Trophoblast cell (in vitro differentiated cells and primary cell): ENCODE results near the gene CTDSPL.

Experiments
- DNase-seq, 2 donors: peaks; one replicate each; pipeline ENCODE4 v3.0.0-alpha.2; 2016
- H2AFZ ChIP-seq: 2 replicates; pipeline ENCODE4 v1.6.1; 2013; ENCODE audit warnings: low read length, moderate library complexity, mild to moderate bottlenecking; ENCODE audit not compliant: insufficient read depth, poor library complexity
- H2AK5ac ChIP-seq: 2 replicates; pipeline ENCODE4 v1.6.1; 2013; ENCODE audit warnings: mild to moderate bottlenecking, low read length
- H2BK120ac ChIP-seq: 2 replicates; pipeline ENCODE4 v1.6.1; 2013; ENCODE audit warnings: low read length, mild to moderate bottlenecking, moderate library complexity; ENCODE audit not compliant: insufficient read depth, poor library complexity
- H2BK12ac ChIP-seq: 2 replicates; pipeline ENCODE4 v1.6.1; 2013; ENCODE audit warnings: mild to moderate bottlenecking, low read length, moderate library complexity
- H2BK5ac ChIP-seq: 2 replicates; pipeline ENCODE4 v1.6.1; 2013; ENCODE audit warnings: low read length, low read depth, moderate library complexity, mild to moderate bottlenecking; ENCODE audit not compliant: poor library complexity
- H3K14ac ChIP-seq: 2 replicates; pipeline ENCODE4 v1.6.1; 2013; ENCODE audit warnings: mild to moderate bottlenecking, low read length
- H3K18ac ChIP-seq: 2 replicates; pipeline ENCODE4 v1.6.1; 2013; ENCODE audit warnings: mild to moderate bottlenecking, low read length
- H3K23ac ChIP-seq: 2 replicates; pipeline ENCODE4 v1.6.1; 2013; ENCODE audit warnings: low read length
- H3K27ac ChIP-seq: 2 replicates; pipeline ENCODE4 v1.5.1; 2013; ENCODE audit warnings: low read depth, mild to moderate bottlenecking, inconsistent platforms, low read length, moderate library complexity
- H3K27me3 ChIP-seq: 2 replicates; pipeline ENCODE4 v1.6.1; 2013; ENCODE audit warnings: inconsistent platforms, mild to moderate bottlenecking, low read length, moderate library complexity; ENCODE audit not compliant: insufficient read depth
- H3K36me3 ChIP-seq, 2 experiments: 1 replicate in 1 of 2; 2 replicates in 1 of 2; pipeline ENCODE4 v1.6.1; 2013; ENCODE audit warnings: low read length in 2 of 2, mild to moderate bottlenecking in 2 of 2, moderate library complexity in 1 of 2; ENCODE audit not compliant: insufficient read depth in 2 of 2, control insufficient read depth in 1 of 2
- H3K4ac ChIP-seq: 2 replicates; pipeline ENCODE4 v1.6.1; 2013; ENCODE audit warnings: low read depth, mild to moderate bottlenecking, low read length, moderate library complexity
- H3K4me1 ChIP-seq, 2 experiments: 1 replicate in 1 of 2; 2 replicates in 1 of 2; pipeline ENCODE4 v1.6.1; 2013; ENCODE audit warnings: low read length in 2 of 2, mild to moderate bottlenecking in 2 of 2, moderate library complexity in 1 of 2; ENCODE audit not compliant: insufficient read depth in 2 of 2, control insufficient read depth in 1 of 2
- H3K4me2 ChIP-seq: 2 replicates; pipeline ENCODE4 v1.6.1; 2013; ENCODE audit warnings: inconsistent platforms, mild to moderate bottlenecking, low read length, moderate library complexity
- H3K4me3 ChIP-seq: 2 replicates; pipeline ENCODE4 v1.5.1; 2013; ENCODE audit warnings: mild to moderate bottlenecking, low read depth, low read length, inconsistent platforms
- H3K79me1 ChIP-seq: one replicate; pipeline ENCODE4 v1.6.1; 2013; ENCODE audit warnings: low read length
- H3K79me2 ChIP-seq: 2 replicates; pipeline ENCODE4 v1.6.1; 2013; ENCODE audit warnings: low read length, mild to moderate bottlenecking; ENCODE audit not compliant: control insufficient read depth, insufficient read depth, poor library complexity
- H3K9ac ChIP-seq: 2 replicates; pipeline ENCODE4 v1.6.1; 2013; ENCODE audit warnings: mild to moderate bottlenecking, low read length
- H3K9me3 ChIP-seq: 2 replicates; pipeline ENCODE4 v1.6.1; 2013; ENCODE audit warnings: low read depth, mild to moderate bottlenecking, control low read depth, inconsistent platforms, low read length; ENCODE audit not compliant: insufficient read depth
- H4K12ac ChIP-seq: 2 replicates; pipeline ENCODE4 v1.6.1; 2013; ENCODE audit warnings: low read depth, mild to moderate bottlenecking, low read length, moderate library complexity
- H4K8ac ChIP-seq: 2 replicates; pipeline ENCODE4 v1.6.1; 2013; ENCODE audit warnings: low read depth, mild to moderate bottlenecking, low read length, moderate library complexity
- H4K91ac ChIP-seq: one replicate; pipeline ENCODE4 v1.6.1; 2013; ENCODE audit warnings: low read depth, mild to moderate bottlenecking, low read length, moderate library complexity
- WGBS: extraction: QIAGEN DNeasy Blood & Tissue Kit; methylation state at CpG from one replicate; pipeline ENCODE4 v1.1.7; 2013; ENCODE audit warnings: missing lambda C conversion rate; ENCODE audit not compliant: insufficient read length, insufficient coverage; ENCODE audit errors: extremely low coverage; 5-methylcytosine and 5-hydroxymethylcytosine counted together

CTDSPL gene

GRCh38 chr3:37984596-37984995 is 122.9 kb downstream of the CTDSPL start:
- H3K27me3 ChIP-seq = no peaks in the 10 kb centered on the region
- no peak overlapping the region for H2AFZ ChIP-seq
- H4K8ac ChIP-seq = no peak overlapping the region
- no peak overlapping the region for H2AK5ac ChIP-seq
- no peaks in the 10 kb centered on the region for H3K9me3 ChIP-seq
- H2BK12ac ChIP-seq = no peak overlapping the region
- peaks cover 0 to 2% of the 10 kb centered on the region in 2 experiments for H3K4me1 ChIP-seq
- H3K27ac ChIP-seq = no peak overlapping the region
- no peak overlapping the region for H4K12ac ChIP-seq
- no peak overlapping the region for H2BK120ac ChIP-seq
- H3K4me2 ChIP-seq = no peak overlapping the region
- no peak overlapping the region for H3K4ac ChIP-seq
- no peak overlapping the region for H3K9ac ChIP-seq
- H3K79me1 ChIP-seq = no peaks in the 10 kb centered on the region
- H3K23ac ChIP-seq = no peak overlapping the region
- no CpG with 5 or more reads among the region's 7 CpGs for WGBS
- DNase-seq = no peak
- no peaks in the 10 kb centered on the region for H3K79me2 ChIP-seq
- H2BK5ac ChIP-seq = no peak overlapping the region
- peaks cover 4 to 12% of the 10 kb centered on the region in 2 experiments for H3K36me3 ChIP-seq
- no peak overlapping the region for H3K4me3 ChIP-seq
- no peak overlapping the region for H3K18ac ChIP-seq
- H4K91ac ChIP-seq = no peak overlapping the region
- no peak overlapping the region for H3K14ac ChIP-seq

GRCh38 chr3:37985637-37986320 is 124.1 kb downstream of the CTDSPL start:
- H4K91ac ChIP-seq = no peak overlapping the region
- H2AFZ ChIP-seq = no peak overlapping the region
- H3K27me3 ChIP-seq = no peaks in the 10 kb centered on the region
- no peak overlapping the region for H2BK5ac ChIP-seq
- H3K4me1 ChIP-seq = peaks cover 0 to 2% of the 10 kb centered on the region in 2 experiments
- H3K18ac ChIP-seq = no peak overlapping the region
- H4K12ac ChIP-seq = no peak overlapping the region
- H3K79me1 ChIP-seq = no peaks in the 10 kb centered on the region
- no peak for DNase-seq
- no peak overlapping the region for H3K4me3 ChIP-seq
- H2BK12ac ChIP-seq = no peak overlapping the region
- no peak overlapping the region for H3K4me2 ChIP-seq
- H2AK5ac ChIP-seq = no peak overlapping the region
- H3K27ac ChIP-seq = no peak overlapping the region
- H3K23ac ChIP-seq = no peak overlapping the region
- H3K4ac ChIP-seq = no peak overlapping the region
- no peak overlapping the region for H3K9ac ChIP-seq
- H3K79me2 ChIP-seq = no peaks in the 10 kb centered on the region
- no CpG with 5 or more reads among the region's 8 CpGs for WGBS
- H3K9me3 ChIP-seq = no peaks in the 10 kb centered on the region
- no peak overlapping the region for H4K8ac ChIP-seq
- no peak overlapping the region for H2BK120ac ChIP-seq
- no peak overlapping the region for H3K14ac ChIP-seq
- H3K36me3 ChIP-seq = peaks cover 4 to 10% of the 10 kb centered on the region in 2 experiments

GRCh38 chr3:37986479-37987314 is 125.0 kb downstream of the CTDSPL start:
- H3K4me3 ChIP-seq = no peak overlapping the region
- no peaks in the 10 kb centered on the region for H3K27me3 ChIP-seq
- no peak overlapping the region for H2BK12ac ChIP-seq
- no peak overlapping the region for H3K18ac ChIP-seq
- no peak overlapping the region for H2BK5ac ChIP-seq
- no peaks in the 10 kb centered on the region for H3K79me1 ChIP-seq
- no peak overlapping the region for H4K8ac ChIP-seq
- no peak overlapping the region for H3K23ac ChIP-seq
- WGBS = no CpG with 5 or more reads among the region's 12 CpGs
- no peak overlapping the region for H3K4ac ChIP-seq
- H3K9me3 ChIP-seq = no peaks in the 10 kb centered on the region
- no peak overlapping the region for H2AFZ ChIP-seq
- H3K36me3 ChIP-seq = peaks cover 4 to 9% of the 10 kb centered on the region in 2 experiments
- no peak overlapping the region for H2AK5ac ChIP-seq
- no peak overlapping the region for H3K14ac ChIP-seq
- H3K9ac ChIP-seq = no peak overlapping the region
- no peak overlapping the region for H4K12ac ChIP-seq
- H3K4me1 ChIP-seq = no peaks in the 10 kb centered on the region
- H4K91ac ChIP-seq = no peak overlapping the region
- H3K27ac ChIP-seq = no peak overlapping the region
- DNase-seq = no peak
- no peaks in the 10 kb centered on the region for H3K79me2 ChIP-seq
- no peak overlapping the region for H3K4me2 ChIP-seq
- H2BK120ac ChIP-seq = no peak overlapping the region

- Histone ChIP-seq H4K8ac (no peak overlapping the region), H2BK12ac (no peak overlapping the region), H3K4ac (no peak overlapping the region), H3K36me3 (peaks cover 0 to 4% of the 10 kb centered on the region in 2 experiments), H3K9ac (no peak overlapping the region), H3K79me1 (no peaks in the 10 kb centered on the region), H3K79me2 (no peaks in the 10 kb centered on the region), H3K27me3 (no peaks in the 10 kb centered on the region), H3K4me2 (no peak overlapping the region), H2AK5ac (no peak overlapping the region), H2BK5ac (no peak overlapping the region), H2AFZ (no peak overlapping the region), H3K23ac (no peak overlapping the region), H3K14ac (no peak overlapping the region), H3K18ac (no peak overlapping the region), H4K12ac (no peak overlapping the region), H3K4me1 (no peaks in the 10 kb centered on the region), H3K27ac (no peak overlapping the region), H4K91ac (no peak overlapping the region), H2BK120ac (no peak overlapping the region), H3K4me3 (no peak overlapping the region), H3K9me3 (no peaks in the 10 kb centered on the region)
- WGBS = no CpG with 5 or more reads among the region's 2 CpGs
- no peak for DNase-seq
Observed at GRCh38 chr3:37987315-37987697, 125.6 kb downstream of the CTDSPL start.
